HCT116 (cell line): ENCODE measurements around the gene KLC4. TPM values are rescaled to one million over a fixed set of nuclear protein-coding genes. Genes with fewer than 3 reads are reported as not detected.

ENCODE experiments used
- ATAC-seq: fragments of 200-7000 bp; cut with Tn5 transposase; 2 replicates; pipeline ENCODE4 v1.9.1; 2020; ENCODE audit warnings: mild to moderate bottlenecking, moderate library complexity
- BruUV-seq: library from RNA; stranded (reverse); fragments of 400-500 nt; replicated peaks from 2 replicates; lab custom pipeline; 2021; lab: Mats Ljungman, UMichigan
- CTCF ChIA-PET: fragments of 300-600 bp; sonication (Branson Sonifier 250); formaldehyde crosslinking; loops from one replicate; lab custom pipeline; 2021; ENCODE audit warnings: antibody characterized with exemption; lab: Charles Lee
- POLR2A ChIA-PET: fragments of 300-600, 350-600 bp; sonication (Branson Sonifier 250); formaldehyde crosslinking; loops from one replicate; lab custom pipeline; 2021; ENCODE audit warnings: antibody characterized with exemption; lab: Charles Lee
- RAD21 ChIA-PET, 2 experiments: fragments of 300-600 bp; sonication (Branson Sonifier 250); formaldehyde crosslinking; loops; one replicate each; lab custom pipeline; 2023; ENCODE audit warnings: low total read pairs in 2 of 2; ENCODE audit not compliant: uncharacterized antibody in 2 of 2, unreplicated experiment in 2 of 2, low non-redundant PET in 1 of 2; lab: Charles Lee
- DNase-seq: peaks from one replicate; pipeline ENCODE4 v3.0.0-alpha.2; 2010; ENCODE audit warnings: low read depth, low spot score
- H2AFZ ChIP-seq: fragments of 200-600 bp; shearing (Covaris generic), sonication (generic); 2 replicates; pipeline ENCODE4 v1.6.1; 2017; ENCODE audit warnings: low read depth, mixed run types, mixed read lengths, antibody characterized with exemption, low read length; ENCODE audit not compliant: poor library complexity, severe bottlenecking
- H3K27ac ChIP-seq: 2 replicates; pipeline ENCODE4 v1.5.1; 2012; ENCODE audit warnings: low read depth, low read length
- H3K27me3 ChIP-seq: fragments of 200-600 bp; sonication (generic); 2 replicates; pipeline ENCODE4 v1.6.1; 2016; ENCODE audit warnings: mixed run types, low read length, mixed read lengths; ENCODE audit not compliant: insufficient read depth
- H3K36me3 ChIP-seq, 2 experiments: fragments of 200-500 bp in 1 of 2; fragments of 200-600 bp in 1 of 2; sonication (Bioruptor generic) in 1 of 2; sonication (generic) in 1 of 2; 2 replicates each; pipeline versions ENCODE4 v1.5.1 to v1.6.1; 2014 to 2016; ENCODE audit warnings: low read length in 2 of 2, inconsistent platforms in 1 of 2, mixed read lengths in 1 of 2, mixed run types in 1 of 2; ENCODE audit not compliant: insufficient read depth in 2 of 2, control insufficient read depth in 1 of 2
- H3K4me1 ChIP-seq, 2 experiments: fragments of 200-600 bp in 1 of 2; sonication (generic) in 1 of 2; 2 replicates each; pipeline versions ENCODE4 v1.5.1 to v1.6.1; 2012 to 2017; ENCODE audit warnings: low read length in 2 of 2, inconsistent platforms in 1 of 2, mild to moderate bottlenecking in 1 of 2, mixed read lengths in 1 of 2, mixed run types in 1 of 2, moderate library complexity in 1 of 2; ENCODE audit not compliant: insufficient read depth in 2 of 2, control insufficient read depth in 1 of 2
- H3K4me2 ChIP-seq: fragments of 200-600 bp; sonication (generic); 2 replicates; pipeline ENCODE4 v1.6.1; 2017; ENCODE audit warnings: mixed run types, low read length, mixed read lengths
- H3K4me3 ChIP-seq, 2 experiments: fragments of 200-600 bp in 1 of 2; sonication (generic) in 1 of 2; replicated peaks in 1 of 2; 2 replicates each; pipeline ENCODE4 v1.5.1; 2011 to 2016; ENCODE audit warnings: low read length in 2 of 2, control low read depth in 1 of 2, low read depth in 1 of 2, mild to moderate bottlenecking in 1 of 2, mixed read lengths in 1 of 2, mixed run types in 1 of 2
- H3K79me2 ChIP-seq: fragments of 200-600 bp; sonication (generic); 2 replicates; pipeline ENCODE4 v1.6.1; 2017; ENCODE audit warnings: mild to moderate bottlenecking, mixed run types, low read length, moderate library complexity, mixed read lengths; ENCODE audit not compliant: insufficient read depth
- H3K9ac ChIP-seq: fragments of 200-600 bp; sonication (generic); 2 replicates; pipeline ENCODE4 v1.6.1; 2016; ENCODE audit warnings: low read length, mixed read lengths
- H3K9me2 ChIP-seq: fragments of 200-600 bp; sonication (generic), shearing (Covaris generic); 2 replicates; pipeline ENCODE4 v1.6.1; 2017; ENCODE audit warnings: mixed run types, mild to moderate bottlenecking, moderate library complexity; ENCODE audit not compliant: insufficient read depth
- H3K9me3 ChIP-seq, 2 experiments: fragments of 200-500 bp in 1 of 2; fragments of 200-600 bp in 1 of 2; sonication (Bioruptor generic) in 1 of 2; sonication (generic) in 1 of 2; 2 replicates each; pipeline ENCODE4 v1.6.1; 2014 to 2017; ENCODE audit warnings: low read length in 2 of 2, mixed read lengths in 2 of 2, inconsistent platforms in 1 of 2, low read depth in 1 of 2, mild to moderate bottlenecking in 1 of 2, mixed run types in 1 of 2, moderate library complexity in 1 of 2; ENCODE audit not compliant: control insufficient read depth in 1 of 2, insufficient read depth in 1 of 2
- H4K20me1 ChIP-seq: fragments of 200-600 bp; sonication (generic), shearing (Covaris generic); 2 replicates; pipeline ENCODE4 v1.6.1; 2017; ENCODE audit warnings: mixed run types, mild to moderate bottlenecking, moderate library complexity; ENCODE audit not compliant: insufficient read depth
- JUND ChIP-seq: IDR thresholded peaks from 2 replicates; pipeline ENCODE4 v1.6.1; 2012
- POLR2A ChIP-seq: IDR thresholded peaks from 2 replicates; pipeline ENCODE4 v1.7.0; 2011; ENCODE audit warnings: borderline replicate concordance; ENCODE audit not compliant: insufficient read depth, insufficient read length; ENCODE audit errors: extremely low read depth
- TCF7L2 ChIP-seq: IDR thresholded peaks from 2 replicates; pipeline ENCODE4 v1.7.0; 2011; ENCODE audit warnings: borderline replicate concordance, inconsistent platforms; ENCODE audit not compliant: insufficient read depth, insufficient read length; ENCODE audit errors: extremely low read depth
- intact Hi-C: fragments of 100-400 bp; cut with micrococcal nuclease; formaldehyde crosslinking; loops from 2 replicates; pipeline ENCODE4 v1.10.0; 2022
- total RNA-seq: library from RNA; stranded (reverse); gene quantifications from one replicate; pipeline ENCODE4 v1.2.1, GENCODE V29; 2021; ENCODE audit not compliant: unreplicated experiment

The KLC4 gene
- total RNA-seq, 1 experiment from 2014 or later = 16.2 TPM

- Histone ChIP-seq H3K79me2 (peaks cover 46% of the 10 kb centered on the region), H3K27ac (peak overlapping the region; percentile 57), H3K9ac (peak overlapping the region; percentile 83)
- RAD21 ChIA-PET = interaction anchor here in 1 of 2 experiments (0.6 to 0.9 kb wide), 2 partner anchors 8 to 45 kb away, joined by 3 read pairs; partner anchors contain the start of genes KLC4 and MRPL2
- TSS peak; percentile 67 for BruUV-seq
- TF ChIP-seq TCF7L2 (no peak), POLR2A (peak; percentile 4)
- TF ChIP-seq, all 23 proteins: peak for 1
- Histone ChIP-seq H3K27me3 (no peaks in the 10 kb centered on the region), H3K36me3 (peaks cover 24 to 28% of the 10 kb centered on the region in 2 experiments), H3K9me2 (no peaks in the 10 kb centered on the region), H2AFZ (no peak overlapping the region), H4K20me1 (no peaks in the 10 kb centered on the region), H3K4me3 (peak overlapping the region; percentile 91 to 99), H3K9me3 (no peaks in the 10 kb centered on the region), H3K4me2 (peak overlapping the region; percentile 79), H3K4me1 (peaks cover 7 to 20% of the 10 kb centered on the region in 2 experiments; a peak in 2 of 4 replicates)
- ChIA-PET CTCF (interaction anchor here (0.6 to 2.0 kb wide), 5 partner anchors 10 to 940 kb away, joined by 3 to 7 read pairs (median 5); partner anchors contain the start of gene PPP2R5D), POLR2A (interaction anchor here (0.6 to 2.0 kb wide), 11 partner anchors 10 to 130 kb away, joined by 3 to 14 read pairs (median 4); partner anchors contain the start of genes CUL7, KLC4, MRPL2 and PPP2R5D)
- DNase-seq (no peak), ATAC-seq (no peak; the same call in 1 of the 2 replicates)
- intact Hi-C loops = loop anchor here (1.0 to 5.0 kb wide), 3 partner anchors 43 to 257 kb away; partner anchors contain the start of genes CNPY3, KLC4 and MRPL2
Measured at GRCh38 chr6:43014434-43014909, 45.0 kb upstream of the KLC4 start.

- no peak for ATAC-seq
- Histone ChIP-seq H3K9me3 (no peaks in the 10 kb centered on the region), H3K4me3 (no peak overlapping the region), H3K9ac (no peak overlapping the region), H4K20me1 (no peaks in the 10 kb centered on the region), H3K9me2 (no peaks in the 10 kb centered on the region), H3K27me3 (no peaks in the 10 kb centered on the region), H3K79me2 (peaks cover 50% of the 10 kb centered on the region), H3K36me3 (peaks cover 16 to 17% of the 10 kb centered on the region in 2 experiments), H3K4me2 (no peak overlapping the region), H2AFZ (no peak overlapping the region), H3K4me1 (peaks cover 10 to 31% of the 10 kb centered on the region in 2 experiments; a peak in 3 of 4 replicates), H3K27ac (no peak overlapping the region)
- ChIA-PET CTCF (no interaction called here), RAD21 (no interaction called here), POLR2A (interaction anchor here (0.7 to 1.2 kb wide), 2 partner anchors 32 to 134 kb away, joined by 3 read pairs; partner anchors contain the start of gene PPP2R5D)
- intact Hi-C loops = no loop called here
- TSS peak; percentile 3 for BruUV-seq
- TF ChIP-seq JUND = no peak
- TF ChIP-seq, all 23 proteins: peak for 0
- no peak for DNase-seq
Measured at GRCh38 chr6:43016176-43016942, 43.1 kb upstream of the KLC4 start.
